ENCODE data around the gene RFTN1. TPM values are rescaled to one million over a fixed set of nuclear protein-coding genes. Genes with fewer than 3 reads are reported as not detected.

The RFTN1 gene
- total and polyA plus RNA-seq, 2 donors (not counting 3 experiments of a cell fraction or from before 2014, with no cell fraction given): 40.3 to 43.3 TPM

DNA sequence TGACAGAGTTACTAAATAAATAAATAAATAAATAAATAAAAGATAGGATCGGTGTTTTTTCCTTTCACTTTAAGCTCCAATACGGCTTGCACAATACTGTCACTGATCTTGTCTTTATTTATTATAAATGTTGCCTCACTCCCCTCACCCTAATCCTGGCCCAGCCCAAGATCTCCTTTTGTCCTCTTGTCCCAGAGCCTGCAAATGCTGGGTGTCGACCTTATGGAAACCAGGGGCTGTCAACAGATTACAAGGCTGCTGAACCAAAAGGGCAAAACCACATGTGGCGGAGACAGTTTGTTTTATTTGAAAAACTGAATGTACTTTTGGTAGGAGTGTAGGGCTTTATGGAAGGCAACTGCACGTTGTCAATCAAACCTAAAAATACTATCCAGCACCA is 75.9 kb downstream of the RFTN1 start:
- no peak overlapping the region for H3K4me2 ChIP-seq (ENCODE audit: insufficient read depth, low read length)
- H3K9me1 ChIP-seq (replicated peaks; ENCODE audit: control insufficient read depth, extremely low read depth, insufficient read depth, low read length): no peaks in the 10 kb centered on the region
- BruUV-seq (replicated peaks): no TSS peak
- H3K27ac ChIP-seq (ENCODE audit: insufficient read depth, low read depth, low read length): no peak overlapping the region
- POLR2A ChIA-PET: no interaction called here
- H4K20me1 ChIP-seq (replicated peaks; ENCODE audit: control insufficient read depth, extremely low read depth, insufficient read depth, low read length): no peaks in the 10 kb centered on the region
- FAIRE-seq (no peak), DNase-seq (ENCODE audit: low read depth, low spot score) (no peak)
- no peaks in the 10 kb centered on the region for H3K79me2 ChIP-seq (ENCODE audit: control insufficient read depth, insufficient read depth, low read length)
- CTCF ChIA-PET: interaction anchor here (1.4 kb wide), 1 partner anchor 79 kb away, joined by 3 read pairs; no protein-coding TSS in a partner anchor
- no peak overlapping the region for H3K4me3 ChIP-seq (replicated peaks in 1 of 3; ENCODE audit: insufficient read depth in 1 of 3, low read depth in 1 of 3, low read length in 3 of 3)
- TF ChIP-seq POLR2A (IDR thresholded peaks at IDR 0.05; ENCODE audit: low read depth, low read length): no peak
- TF ChIP-seq, protein P1, sequence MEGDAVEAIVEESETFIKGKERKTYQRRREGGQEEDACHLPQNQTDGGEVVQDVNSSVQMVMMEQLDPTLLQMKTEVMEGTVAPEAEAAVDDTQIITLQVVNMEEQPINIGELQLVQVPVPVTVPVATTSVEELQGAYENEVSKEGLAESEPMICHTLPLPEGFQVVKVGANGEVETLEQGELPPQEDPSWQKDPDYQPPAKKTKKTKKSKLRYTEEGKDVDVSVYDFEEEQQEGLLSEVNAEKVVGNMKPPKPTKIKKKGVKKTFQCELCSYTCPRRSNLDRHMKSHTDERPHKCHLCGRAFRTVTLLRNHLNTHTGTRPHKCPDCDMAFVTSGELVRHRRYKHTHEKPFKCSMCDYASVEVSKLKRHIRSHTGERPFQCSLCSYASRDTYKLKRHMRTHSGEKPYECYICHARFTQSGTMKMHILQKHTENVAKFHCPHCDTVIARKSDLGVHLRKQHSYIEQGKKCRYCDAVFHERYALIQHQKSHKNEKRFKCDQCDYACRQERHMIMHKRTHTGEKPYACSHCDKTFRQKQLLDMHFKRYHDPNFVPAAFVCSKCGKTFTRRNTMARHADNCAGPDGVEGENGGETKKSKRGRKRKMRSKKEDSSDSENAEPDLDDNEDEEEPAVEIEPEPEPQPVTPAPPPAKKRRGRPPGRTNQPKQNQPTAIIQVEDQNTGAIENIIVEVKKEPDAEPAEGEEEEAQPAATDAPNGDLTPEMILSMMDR (IDR thresholded peaks at IDR 0.05; ENCODE audit: extremely low read depth in 1 of 2, insufficient read depth in 1 of 2, low read depth in 1 of 2, low read length in 2 of 2): no peak
- no peak overlapping the region for H3K9ac ChIP-seq (replicated peaks; ENCODE audit: extremely low read depth, insufficient read depth, low read length)
- intact Hi-C loops (cut with micrococcal nuclease): no loop called here
- no peaks in the 10 kb centered on the region for H3K4me1 ChIP-seq (ENCODE audit: control insufficient read depth, extremely low read depth, insufficient read depth, low read length)
- no peak overlapping the region for H2AFZ ChIP-seq (ENCODE audit: low read depth, low read length)
- dilution Hi-C loops (cut with MboI; ENCODE audit: extremely low pct_ligation_motif_present, low sequenced_read_pairs): no loop called here
- no peaks in the 10 kb centered on the region for H3K9me3 ChIP-seq (replicated peaks; ENCODE audit: control insufficient read depth, insufficient read depth, low read length)
- no peaks in the 10 kb centered on the region for H3K27me3 ChIP-seq (ENCODE audit: control insufficient read depth in 2 of 2, insufficient read depth in 2 of 2, low read length in 2 of 2)
- peaks cover 0 to under 1% of the 10 kb centered on the region in 2 experiments for H3K36me3 ChIP-seq (ENCODE audit: control insufficient read depth in 2 of 2, extremely low read depth in 1 of 2, insufficient read depth in 2 of 2, low read length in 2 of 2)

GRCh38 chr3:16433701-16434151 is 79.8 kb downstream of the RFTN1 start:
- dilution Hi-C loops (cut with MboI; ENCODE audit: extremely low pct_ligation_motif_present, low sequenced_read_pairs): no loop called here
- H2AFZ ChIP-seq (ENCODE audit: low read depth, low read length): no peak overlapping the region
- TF ChIP-seq, protein P1 (IDR thresholded peaks at IDR 0.05; ENCODE audit: extremely low read depth in 1 of 2, insufficient read depth in 1 of 2, low read depth in 1 of 2, low read length in 2 of 2): no peak
- TF ChIP-seq FOS (IDR thresholded peaks at IDR 0.05; ENCODE audit: borderline replicate concordance, insufficient read depth, low read length) (no peak), MYC (IDR thresholded peaks at IDR 0.05; ENCODE audit: low read depth, low read length) (no peak), MAX (IDR thresholded peaks at IDR 0.05; ENCODE audit: insufficient read depth, insufficient read length) (no peak)

More at GRCh38 chr3:16433701-16434151, 79.8 kb downstream of the RFTN1 start:
- intact Hi-C loops (cut with micrococcal nuclease): no loop called here
- peaks cover 0 to 4% of the 10 kb centered on the region in 2 experiments for H3K36me3 ChIP-seq (ENCODE audit: control insufficient read depth in 2 of 2, extremely low read depth in 1 of 2, insufficient read depth in 2 of 2, low read length in 2 of 2)
- H3K9me3 ChIP-seq (replicated peaks; ENCODE audit: control insufficient read depth, insufficient read depth, low read length): no peaks in the 10 kb centered on the region
- FAIRE-seq (no peak), DNase-seq (ENCODE audit: low read depth, low spot score) (no peak)
- H3K9ac ChIP-seq (replicated peaks; ENCODE audit: extremely low read depth, insufficient read depth, low read length): no peak overlapping the region
- no peak overlapping the region for H3K27ac ChIP-seq (ENCODE audit: insufficient read depth, low read depth, low read length)
- H3K27me3 ChIP-seq (ENCODE audit: control insufficient read depth in 2 of 2, insufficient read depth in 2 of 2, low read length in 2 of 2): no peaks in the 10 kb centered on the region
- H3K9me1 ChIP-seq (replicated peaks; ENCODE audit: control insufficient read depth, extremely low read depth, insufficient read depth, low read length): no peaks in the 10 kb centered on the region
- ChIA-PET POLR2A (no interaction called here), CTCF (interaction anchor here (1.6 kb wide), 1 partner anchor 143 kb away, joined by 3 read pairs; no protein-coding TSS in a partner anchor)
- H4K20me1 ChIP-seq (replicated peaks; ENCODE audit: control insufficient read depth, extremely low read depth, insufficient read depth, low read length): no peaks in the 10 kb centered on the region
- H3K4me2 ChIP-seq (ENCODE audit: insufficient read depth, low read length): no peak overlapping the region
- H3K4me1 ChIP-seq (ENCODE audit: control insufficient read depth, extremely low read depth, insufficient read depth, low read length): no peaks in the 10 kb centered on the region
- H3K79me2 ChIP-seq (ENCODE audit: control insufficient read depth, insufficient read depth, low read length): no peaks in the 10 kb centered on the region
- no peak overlapping the region for H3K4me3 ChIP-seq (replicated peaks in 1 of 3; ENCODE audit: insufficient read depth in 1 of 3, low read depth in 1 of 3, low read length in 3 of 3)
- no TSS peak for BruUV-seq (replicated peaks)
